ENCODE results near the gene TMEM44. TPM values are rescaled to one million over a fixed set of nuclear protein-coding genes. Genes with fewer than 3 reads are reported as not detected.
A peak's percentile ranks its signal among the peaks of the same experiment; 100 is the strongest.

Gene TMEM44
- total and polyA plus RNA-seq, 9 of the 15 experiments (the other 6 are each of a cell fraction or from before 2014, with no cell fraction given) = 0.53 to 18.1 (median 11.3) TPM

DNA sequence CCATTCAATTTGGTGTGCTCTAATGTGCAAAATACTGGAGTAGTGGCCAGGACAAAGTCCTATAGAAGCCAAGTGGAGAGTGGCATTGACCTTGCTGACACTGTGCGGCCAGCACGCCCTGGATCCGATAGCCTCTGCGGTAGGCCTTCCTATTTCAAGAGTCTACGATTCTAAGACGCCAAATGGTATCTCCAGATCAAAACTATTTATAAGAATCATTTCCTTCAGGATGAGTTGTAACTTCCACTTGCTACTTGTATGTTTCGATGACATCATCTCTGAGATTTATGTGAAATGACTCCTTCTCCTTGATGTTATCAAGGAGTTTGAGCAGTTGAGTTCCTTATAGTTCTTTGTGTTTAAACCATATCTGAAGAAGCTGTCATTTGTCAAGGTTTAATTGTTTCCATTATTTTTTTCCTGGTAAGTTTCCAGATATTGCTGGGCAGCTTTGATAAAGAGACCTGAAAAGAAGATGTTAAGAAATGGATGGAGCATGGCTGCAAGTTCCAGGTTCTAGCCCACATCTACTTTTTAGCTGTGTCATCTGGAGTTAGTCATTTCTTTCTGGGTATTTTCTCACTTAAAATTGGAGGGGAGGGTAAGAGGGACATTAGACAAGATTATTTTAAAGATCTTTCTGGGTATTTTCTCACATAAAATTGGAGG is 71.8 kb downstream of the TMEM44 start (continued):
- no peak for TF ChIP-seq KDM5B (IDR thresholded peaks at IDR 0.05; ENCODE audit: insufficient replicate concordance, low read depth, low read length)
- TF ChIP-seq JUN (IDR thresholded peaks at IDR 0.05; ENCODE audit: borderline replicate concordance, low read depth, low read length) = peak; percentile 86
- no peak for TF ChIP-seq JUN (CRISPR knock-in tag; IDR thresholded peaks at IDR 0.05; ENCODE audit: borderline replicate concordance)
- TF ChIP-seq ZNF318 (IDR thresholded peaks at IDR 0.05; ENCODE audit: borderline replicate concordance in 1 of 2, low read depth in 1 of 2) = peak in 1 of 2 experiments; percentile 93; a peak in 2 of 4 replicates
- no peak; the same call in 1 of the 2 replicates for TF ChIP-seq ZKSCAN8 (CRISPR knock-in tag; IDR thresholded peaks at IDR 0.05)
- peak; percentile 90 to 92 for TF ChIP-seq KDM1A (IDR thresholded peaks at IDR 0.05)
- no peak for TF ChIP-seq ESRRB (CRISPR knock-in tag; IDR thresholded peaks at IDR 0.05; ENCODE audit: borderline replicate concordance)
- TF ChIP-seq NR2C1 (IDR thresholded peaks at IDR 0.05) = no peak
- 0 out of 2 replicates have a peak, but pooled peaks have one; percentile 20 for TF ChIP-seq NR2C1 (tag; IDR thresholded peaks at IDR 0.05)
- TF ChIP-seq ZBTB8A (IDR thresholded peaks at IDR 0.05; ENCODE audit: partially characterized antibody) = no peak
- TF ChIP-seq EWSR1 (IDR thresholded peaks at IDR 0.05; ENCODE audit: borderline replicate concordance, low read depth, partially characterized antibody) = no peak
- peak; percentile 53; the same call in 1 of the 2 replicates for TF ChIP-seq ETV1 (tag; conservative IDR thresholded peaks at IDR 0.05; ENCODE audit: low read depth)
- peak; percentile 76 for TF ChIP-seq CREM (IDR thresholded peaks at IDR 0.05; ENCODE audit: low read depth)
- no peak for TF ChIP-seq ZMIZ1 (IDR thresholded peaks at IDR 0.05; ENCODE audit: low read depth in 2 of 2, low read length in 2 of 2)
- TF ChIP-seq NEUROD1 (IDR thresholded peaks at IDR 0.05; ENCODE audit: borderline replicate concordance, low read depth, low read length, partially characterized antibody) = peak; percentile 38
- no peak for TF ChIP-seq SPI1 (IDR thresholded peaks at IDR 0.05; ENCODE audit: borderline replicate concordance, low read depth, low read length)
